H54 (cell line): Measurements from ENCODE around the gene SLC6A9.

ENCODE experiments used
- DNase-seq: peaks from one replicate; pipeline ENCODE4 v3.0.0; 2011; ENCODE audit warnings: low spot score, mixed read lengths; ENCODE audit not compliant: insufficient read length
- FAIRE-seq: peaks from 3 replicates; lab custom pipeline; 2011; peaks lifted over from hg19 to GRCh38; lab: Jason Lieb, UNC
- POLR2A ChIP-seq: IDR thresholded peaks from 2 replicates; pipeline ENCODE4 v1.6.1; 2011; ENCODE audit warnings: low read depth, mild to moderate bottlenecking, low read length

The SLC6A9 gene

DNA sequence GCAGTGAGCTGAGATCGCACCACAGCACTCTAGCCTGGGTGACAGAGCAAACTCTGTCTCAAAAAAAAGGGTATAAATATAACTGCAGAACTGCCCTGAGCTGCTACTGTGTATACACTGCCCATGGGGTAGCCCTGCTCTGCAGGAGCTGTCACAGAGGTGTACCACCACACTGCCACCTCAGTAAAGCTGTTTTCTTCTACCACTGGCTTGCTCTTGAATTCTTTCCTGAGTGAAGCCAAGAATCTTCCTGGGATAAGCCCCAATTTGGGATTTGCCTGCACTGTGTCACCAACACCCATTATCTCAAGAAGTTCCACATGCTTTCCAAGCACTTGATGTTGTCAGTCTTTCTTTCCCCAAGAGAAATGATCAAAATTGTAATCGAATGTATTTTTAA lies 30.6 kb upstream of the SLC6A9 start:
- TF ChIP-seq POLR2A, result no peak
- DNase-seq (no peak), FAIRE-seq (no peak)

DNA sequence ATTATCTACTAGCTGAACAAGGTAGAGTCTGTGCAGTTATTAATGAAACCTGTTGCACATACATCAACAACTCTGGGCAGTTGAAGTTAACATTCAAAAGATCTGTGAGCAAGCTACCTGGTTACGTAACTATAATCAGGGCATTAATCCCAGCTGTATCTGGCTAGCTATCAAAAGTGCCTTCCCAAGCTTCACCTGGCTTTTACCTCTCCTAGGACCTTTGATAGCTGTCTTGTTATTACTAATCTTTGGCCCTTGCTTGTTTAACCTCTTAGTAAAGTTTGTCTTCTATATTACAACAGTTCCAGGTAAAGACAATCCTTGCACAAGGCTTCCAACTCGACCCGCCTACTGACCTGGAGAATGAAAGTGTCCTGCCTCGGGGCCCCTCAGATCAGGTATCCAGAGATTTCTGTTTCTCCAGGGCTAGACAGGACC lies 29.6 kb upstream of the SLC6A9 start:
- no peak for DNase-seq
- TF ChIP-seq POLR2A, result no peak
- FAIRE-seq, result no peak

DNA sequence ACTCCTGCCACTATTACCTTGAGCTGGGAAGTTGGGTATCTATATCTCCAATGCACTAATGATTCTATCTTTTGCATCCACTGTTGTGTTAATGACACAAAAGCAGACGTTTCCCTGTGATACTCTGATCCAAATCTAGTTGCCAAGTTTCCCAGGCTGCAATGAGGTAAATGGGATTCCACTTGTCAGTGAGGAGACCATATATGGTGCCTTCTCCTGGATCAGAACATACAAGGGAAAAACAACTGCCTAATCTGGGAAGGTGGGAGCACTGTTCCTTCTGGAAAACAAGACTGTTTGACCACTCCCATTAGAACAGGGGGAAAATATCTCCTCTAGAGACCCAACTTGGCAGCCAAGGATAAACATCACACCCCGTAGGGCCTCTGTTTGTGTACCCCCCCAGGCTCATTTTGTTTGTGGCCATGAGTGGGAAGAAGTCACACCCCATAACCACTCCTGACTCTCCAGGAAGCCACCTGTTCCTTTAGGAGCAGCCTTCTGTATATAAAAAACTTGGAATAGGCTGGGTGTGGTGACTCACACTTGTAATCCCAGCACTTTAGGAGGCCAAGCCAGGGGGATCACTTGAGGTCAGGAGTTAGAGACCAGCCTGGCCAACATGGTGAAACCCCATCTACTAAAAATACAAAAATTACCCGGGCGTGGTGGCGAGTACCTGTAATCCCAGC lies 28.5 kb upstream of the SLC6A9 start:
- FAIRE-seq (no peak), DNase-seq (no peak)
- no peak for TF ChIP-seq POLR2A

- no peak for DNase-seq
- TF ChIP-seq POLR2A, result no peak
- no peak for FAIRE-seq
These were observed 27.9 kb upstream of the SLC6A9 start for GRCh38 chr1:44059212-44059611.

DNA sequence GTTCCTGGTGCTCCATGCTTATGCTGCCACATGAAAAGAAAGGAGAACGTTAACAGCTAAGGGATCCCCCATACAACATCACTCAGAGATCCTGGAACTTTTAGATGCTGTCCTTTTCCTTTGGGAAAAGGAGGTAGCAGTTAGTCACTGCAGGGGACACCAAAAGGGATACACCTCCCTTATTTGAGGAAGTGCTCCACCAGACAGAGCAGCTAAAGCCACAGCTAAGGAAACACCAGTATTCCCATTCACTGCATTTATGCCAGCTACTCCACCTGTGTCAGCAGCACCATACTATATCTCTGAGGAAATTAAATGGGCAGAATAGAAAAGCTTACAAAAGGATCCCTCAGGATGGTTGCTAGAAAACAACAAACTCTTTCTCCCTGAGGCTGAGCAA lies 26.0 kb upstream of the SLC6A9 start:
- DNase-seq (no peak), FAIRE-seq (no peak)
- no peak for TF ChIP-seq POLR2A

DNA sequence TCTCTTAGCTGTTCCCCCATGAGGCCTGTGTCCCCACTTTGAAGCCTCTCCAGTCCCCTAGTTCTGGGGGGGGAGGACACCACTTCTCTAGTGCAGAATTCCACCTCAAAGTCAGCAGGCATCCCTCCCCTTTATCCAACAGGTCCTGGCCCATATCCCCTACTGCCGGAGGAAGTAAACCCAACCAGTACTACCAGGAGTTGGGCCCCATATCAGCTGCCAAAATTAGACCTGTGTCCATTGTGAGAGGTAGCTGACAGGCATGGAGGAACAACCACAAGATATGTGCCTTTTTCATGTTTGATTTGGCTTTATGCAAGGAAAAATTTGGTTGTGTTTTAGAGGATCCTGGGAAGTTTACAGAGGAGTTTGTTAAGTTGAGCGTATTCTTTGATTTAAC lies 22.1 kb upstream of the SLC6A9 start:
- DNase-seq, result no peak
- no peak for TF ChIP-seq POLR2A
- FAIRE-seq, result no peak

DNA sequence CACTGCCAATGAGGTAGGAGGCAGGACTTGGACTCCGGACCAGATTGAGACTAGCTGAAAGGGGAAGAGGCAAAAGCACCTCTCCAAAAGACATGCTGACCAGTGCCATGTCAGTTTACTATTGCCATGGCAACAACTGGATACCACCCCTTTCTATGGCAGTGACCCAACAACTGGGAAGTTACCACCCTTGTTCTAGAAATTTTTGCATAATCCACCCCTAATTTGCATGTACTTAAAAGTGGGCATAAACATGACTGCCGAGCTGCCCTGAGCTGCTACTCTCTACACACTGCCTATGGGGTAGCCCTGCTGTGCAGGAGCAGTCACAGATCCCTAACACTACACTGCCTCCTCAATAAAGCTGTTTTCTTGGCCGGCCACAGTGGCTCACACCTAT lies 19.0 kb upstream of the SLC6A9 start:
- no peak for TF ChIP-seq POLR2A
- DNase-seq (no peak), FAIRE-seq (no peak)

DNA sequence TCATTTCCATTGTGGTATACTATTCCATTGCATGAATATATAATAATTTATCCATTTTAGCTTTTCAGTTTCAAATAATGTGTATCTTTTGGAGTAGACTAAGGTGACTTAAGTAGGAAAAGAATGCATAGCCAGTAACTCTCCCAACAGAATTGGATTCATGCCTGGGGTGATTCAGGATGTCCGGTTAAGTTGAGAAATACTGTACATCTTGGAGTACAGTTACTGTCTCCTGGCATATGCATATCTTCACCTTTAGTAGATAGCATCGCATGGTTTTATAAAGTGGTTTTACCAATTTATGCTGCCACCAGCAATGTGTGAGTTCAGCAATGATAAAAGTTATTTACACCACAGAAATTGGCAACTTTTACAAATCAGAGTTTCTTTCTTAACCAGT lies 18.6 kb upstream of the SLC6A9 start:
- TF ChIP-seq POLR2A, result no peak
- DNase-seq (peak; percentile 23), FAIRE-seq (peak; percentile 27)

GRCh38 chr1:44048532-44049215 lies 17.4 kb upstream of the SLC6A9 start:
- no peak for TF ChIP-seq POLR2A
- DNase-seq (no peak), FAIRE-seq (no peak)

DNA sequence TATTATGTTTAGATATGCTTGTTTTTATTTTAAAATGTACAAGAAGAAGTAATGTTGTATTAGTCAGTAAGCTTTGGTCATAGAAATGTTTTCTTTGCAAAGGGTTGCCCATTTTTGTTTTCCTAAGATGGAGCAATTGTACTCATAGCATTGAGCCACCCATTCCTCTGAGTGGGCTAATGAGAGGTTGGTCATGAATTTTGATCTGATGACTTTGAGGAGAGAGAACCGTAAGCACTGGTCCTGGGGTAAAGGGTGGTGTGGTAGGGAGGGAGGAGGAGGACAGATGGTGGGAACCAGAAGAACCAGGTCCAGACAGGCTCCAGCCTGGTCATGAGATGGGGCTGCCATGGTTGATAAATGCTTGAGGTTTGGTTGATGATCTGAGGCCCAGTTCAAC lies 15.9 kb upstream of the SLC6A9 start:
- FAIRE-seq, result no peak
- DNase-seq, result no peak
- no peak for TF ChIP-seq POLR2A

DNA sequence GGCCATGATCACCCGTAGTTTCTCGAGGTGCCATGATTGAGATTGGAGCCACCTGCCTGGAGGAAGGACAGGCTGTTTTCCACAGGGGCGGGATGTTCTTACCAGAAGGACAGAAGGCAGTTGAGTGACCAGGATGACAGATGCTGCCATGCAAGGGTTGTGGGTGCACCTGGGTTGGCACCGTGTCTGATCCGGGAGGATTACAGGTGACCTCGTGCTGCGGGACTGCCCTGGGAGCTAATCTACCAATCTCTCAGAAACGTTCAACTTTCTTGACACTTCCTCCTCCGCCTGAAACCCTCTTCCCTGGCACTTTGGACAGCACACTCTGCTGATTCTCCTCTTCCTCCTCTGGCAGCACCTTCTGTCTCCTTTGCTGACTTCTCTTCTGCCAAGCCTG lies 13.8 kb upstream of the SLC6A9 start:
- FAIRE-seq (no peak), DNase-seq (no peak)
- no peak for TF ChIP-seq POLR2A

- DNase-seq (no peak), FAIRE-seq (no peak)
- TF ChIP-seq POLR2A, result no peak
These were observed 13.0 kb upstream of the SLC6A9 start for GRCh38 chr1:44044071-44044801.

DNA sequence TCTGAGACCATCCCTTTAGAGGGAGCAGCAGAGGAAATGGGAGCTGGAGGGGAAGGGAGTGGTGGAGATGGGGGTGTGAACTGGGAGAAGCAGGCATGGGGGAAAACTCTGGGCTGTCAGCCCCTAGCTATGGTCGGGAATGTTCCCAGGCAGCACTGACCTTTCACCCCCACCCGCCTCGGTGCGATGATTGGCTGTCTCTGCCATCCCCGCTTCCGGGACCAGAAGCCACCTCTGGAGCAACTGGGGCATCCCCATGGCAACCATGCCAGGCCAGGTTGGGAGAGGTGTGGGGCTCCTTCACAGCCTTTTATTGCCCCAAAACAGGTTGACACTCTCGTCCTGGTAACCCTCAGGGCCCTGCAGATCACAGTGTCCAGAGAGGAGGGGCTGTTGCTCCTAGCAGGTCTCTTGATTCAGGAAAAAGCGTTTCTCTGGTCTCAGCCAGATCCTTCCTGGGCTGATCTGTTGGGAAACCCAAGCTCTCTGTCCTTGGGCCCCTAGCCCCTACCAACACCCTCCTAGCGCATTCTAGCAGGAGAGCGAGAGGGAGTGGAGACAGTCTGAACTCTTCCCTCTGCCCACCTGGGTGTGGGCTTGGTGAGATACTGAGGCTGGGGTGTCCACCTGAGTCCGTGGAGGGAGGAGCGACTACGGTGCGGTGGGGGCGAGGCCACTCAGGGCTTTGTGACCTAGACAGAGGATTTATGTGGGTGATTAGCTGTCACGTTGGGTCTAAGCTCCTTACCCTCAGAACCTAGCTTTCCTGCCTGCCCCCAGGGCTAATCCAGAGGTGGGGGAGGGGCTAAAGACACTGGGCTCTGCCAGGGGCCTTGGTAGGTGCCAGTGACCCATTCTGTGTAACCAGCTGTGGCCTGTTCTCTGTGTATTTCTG lies 12.2 kb upstream of the SLC6A9 start:
- FAIRE-seq, result no peak
- DNase-seq, result no peak
- TF ChIP-seq POLR2A, result no peak
